H1 (cell line): ENCODE measurements around the gene OLFML2B.

Experiments
- ATF2 ChIP-seq: IDR thresholded peaks from 2 replicates; pipeline ENCODE4 v1.6.1; 2012; ENCODE audit warnings: low read length, inconsistent platforms
- CTCF ChIP-seq, 3 experiments: IDR thresholded peaks; 1 replicate in 2 of 3; 2 replicates in 1 of 3; pipeline versions ENCODE4 v1.5.1 to v1.6.1; 2011; ENCODE audit warnings: low read length in 3 of 3, mild to moderate bottlenecking in 3 of 3, inconsistent platforms in 2 of 3, low read depth in 1 of 3, moderate library complexity in 1 of 3; ENCODE audit not compliant: insufficient read depth in 1 of 3; ENCODE audit errors: control extremely low read depth in 1 of 3
- MAX ChIP-seq: IDR thresholded peaks from 2 replicates; pipeline ENCODE4 v1.6.1; 2012; ENCODE audit warnings: inconsistent platforms
- SP1 ChIP-seq: IDR thresholded peaks from 2 replicates; pipeline ENCODE4 v1.6.1; 2011; ENCODE audit warnings: low read depth, low read length

- TF ChIP-seq CTCF (IDR thresholded peaks at IDR 0.05; ENCODE audit: control extremely low read depth in 1 of 3, insufficient read depth in 1 of 3, low read depth in 1 of 3, low read length in 3 of 3): no peak
- TF ChIP-seq SP1: no peak
- TF ChIP-seq MAX: no peak
- TF ChIP-seq ATF2: no peak
Measured at GRCh38 chr1:161999301-162000052, 24.2 kb downstream of the OLFML2B start.
